Measurements from ENCODE around the gene DDAH2.

- TF ChIP-seq EP300 (conservative IDR thresholded peaks at IDR 0.05; ENCODE audit: poor library complexity, severe bottlenecking) (no peak), EZH2 (IDR thresholded peaks at IDR 0.05; ENCODE audit: borderline replicate concordance, insufficient read depth, low read length, poor library complexity, severe bottlenecking) (no peak), RAD21 (conservative IDR thresholded peaks at IDR 0.05) (no peak), SMC3 (conservative IDR thresholded peaks at IDR 0.05; ENCODE audit: poor library complexity) (no peak), POLR2AphosphoS5 (IDR thresholded peaks at IDR 0.05) (no peak), MXI1 (conservative IDR thresholded peaks at IDR 0.05; ENCODE audit: poor library complexity, severe bottlenecking) (no peak), CTCF (IDR thresholded peaks at IDR 0.05; ENCODE audit: poor library complexity, severe bottlenecking) (no peak), REST (IDR thresholded peaks at IDR 0.05; ENCODE audit: borderline replicate concordance) (no peak)
Measured at GRCh38 chr6:31762356-31762755, 33.3 kb upstream of the DDAH2 start, which contains the start of gene SAPCD1.
